Hepatocyte (in vitro differentiated cells): ENCODE measurements around the gene TRABD. TPM values are rescaled to one million over a fixed set of nuclear protein-coding genes. Genes with fewer than 3 reads are reported as not detected.

Source experiments
- DNase-seq: peaks from one replicate; pipeline ENCODE4 v3.0.0-alpha.2; 2016; ENCODE audit warnings: low spot score
- H2AFZ ChIP-seq: fragments of 200-600 bp; sonication (generic); 2 replicates; pipeline ENCODE4 v1.6.0; 2016; ENCODE audit warnings: antibody characterized with exemption, mild to moderate bottlenecking
- H3K27ac ChIP-seq: fragments of 200-600 bp; sonication (generic); 2 replicates; pipeline ENCODE4 v1.5.1; 2016; ENCODE audit warnings: mild to moderate bottlenecking
- H3K27me3 ChIP-seq: fragments of 200-600 bp; sonication (generic); 2 replicates; pipeline ENCODE4 v1.6.1; 2016
- H3K36me3 ChIP-seq: fragments of 200-600 bp; sonication (generic); replicated peaks from 2 replicates; pipeline ENCODE4 v1.5.1; 2016; ENCODE audit warnings: low read depth; ENCODE audit not compliant: insufficient read depth
- H3K4me1 ChIP-seq: fragments of 200-600 bp; sonication (generic); 2 replicates; pipeline ENCODE4 v1.5.1; 2016; ENCODE audit warnings: mild to moderate bottlenecking, moderate library complexity; ENCODE audit not compliant: insufficient read depth
- H3K4me2 ChIP-seq: fragments of 200-600 bp; sonication (generic); 2 replicates; pipeline ENCODE4 v1.6.0; 2016
- H3K4me3 ChIP-seq: fragments of 200-600 bp; sonication (generic); 2 replicates; pipeline ENCODE4 v1.5.1; 2016; ENCODE audit warnings: mild to moderate bottlenecking
- H3K79me2 ChIP-seq: fragments of 200-600 bp; sonication (generic); 2 replicates; pipeline ENCODE4 v1.6.0; 2017; ENCODE audit warnings: mild to moderate bottlenecking
- H3K9me2 ChIP-seq: fragments of 200-600 bp; sonication (generic); replicated peaks from 2 replicates; pipeline ENCODE4 v1.6.0; 2017; ENCODE audit warnings: mild to moderate bottlenecking; ENCODE audit not compliant: insufficient read depth
- H3K9me3 ChIP-seq: fragments of 200-600 bp; sonication (generic); 2 replicates; pipeline ENCODE4 v1.5.1; 2016; ENCODE audit warnings: low read depth, mild to moderate bottlenecking
- H4K20me1 ChIP-seq: fragments of 200-600 bp; sonication (generic); 2 replicates; pipeline ENCODE4 v1.6.0; 2016; ENCODE audit warnings: mild to moderate bottlenecking; ENCODE audit not compliant: insufficient read depth, poor library complexity, severe bottlenecking
- EZH2 ChIP-seq: fragments of 200-600 bp; sonication (generic); IDR thresholded peaks from 2 replicates; pipeline ENCODE4 v1.6.1; 2016; ENCODE audit warnings: antibody characterized with exemption, mild to moderate bottlenecking, borderline replicate concordance
- EZH2phosphoT487 ChIP-seq: fragments of 200-600 bp; sonication (generic); IDR thresholded peaks from one replicate; pipeline ENCODE4 v1.6.1; 2018; ENCODE audit warnings: antibody characterized with exemption, mild to moderate bottlenecking, low read depth, moderate library complexity; ENCODE audit not compliant: unreplicated experiment, severe bottlenecking
- WGBS: methylation state at CpG from one replicate; pipeline ENCODE4 v1.1.6; 2016; ENCODE audit warnings: low lambda C conversion rate; ENCODE audit errors: missing lambda C conversion rate; 5-methylcytosine and 5-hydroxymethylcytosine counted together
- polyA plus RNA-seq: library from polyadenylated mRNA; unstranded; fragments of >200 nt; fragmentation: Nextera tagmentation; extraction: Ambion mirVana; gene quantifications from 2 replicates; pipeline ENCODE4 v1.2.1, GENCODE V29; 2016
- total RNA-seq: library from RNA; depleted of rRNA; stranded (reverse); fragments of >200 nt; gene quantifications from 2 replicates; pipeline ENCODE4 v1.2.3, GENCODE V29; 2014
- TF ChIP-seq, protein P1 (sequence below): fragments of 200-600 bp; sonication (generic); IDR thresholded peaks from 2 replicates; pipeline ENCODE4 v1.5.1; 2016; ENCODE audit warnings: antibody characterized with exemption, mild to moderate bottlenecking; ENCODE audit not compliant: poor library complexity

The TRABD gene
- total and polyA plus RNA-seq, 2 experiments from 2014 or later = 25.9 to 62.3 TPM

- no peaks in the 10 kb centered on the region for H3K9me2 ChIP-seq
- H2AFZ ChIP-seq = no peak overlapping the region
- no peaks in the 10 kb centered on the region for H3K27me3 ChIP-seq
- H3K4me1 ChIP-seq = no peaks in the 10 kb centered on the region
- H3K9me3 ChIP-seq = no peaks in the 10 kb centered on the region
- H3K36me3 ChIP-seq = no peaks in the 10 kb centered on the region
- TF ChIP-seq, protein P1, sequence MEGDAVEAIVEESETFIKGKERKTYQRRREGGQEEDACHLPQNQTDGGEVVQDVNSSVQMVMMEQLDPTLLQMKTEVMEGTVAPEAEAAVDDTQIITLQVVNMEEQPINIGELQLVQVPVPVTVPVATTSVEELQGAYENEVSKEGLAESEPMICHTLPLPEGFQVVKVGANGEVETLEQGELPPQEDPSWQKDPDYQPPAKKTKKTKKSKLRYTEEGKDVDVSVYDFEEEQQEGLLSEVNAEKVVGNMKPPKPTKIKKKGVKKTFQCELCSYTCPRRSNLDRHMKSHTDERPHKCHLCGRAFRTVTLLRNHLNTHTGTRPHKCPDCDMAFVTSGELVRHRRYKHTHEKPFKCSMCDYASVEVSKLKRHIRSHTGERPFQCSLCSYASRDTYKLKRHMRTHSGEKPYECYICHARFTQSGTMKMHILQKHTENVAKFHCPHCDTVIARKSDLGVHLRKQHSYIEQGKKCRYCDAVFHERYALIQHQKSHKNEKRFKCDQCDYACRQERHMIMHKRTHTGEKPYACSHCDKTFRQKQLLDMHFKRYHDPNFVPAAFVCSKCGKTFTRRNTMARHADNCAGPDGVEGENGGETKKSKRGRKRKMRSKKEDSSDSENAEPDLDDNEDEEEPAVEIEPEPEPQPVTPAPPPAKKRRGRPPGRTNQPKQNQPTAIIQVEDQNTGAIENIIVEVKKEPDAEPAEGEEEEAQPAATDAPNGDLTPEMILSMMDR = no peak
- no peak for TF ChIP-seq EZH2phosphoT487
- TF ChIP-seq EZH2 = no peak
- 90% methylated on average over 39 of the region's 43 CpGs for WGBS
- H3K4me2 ChIP-seq = no peak overlapping the region
- no peak for DNase-seq
- H4K20me1 ChIP-seq = peaks cover 15% of the 10 kb centered on the region
- H3K4me3 ChIP-seq = no peak overlapping the region
- peaks cover 11% of the 10 kb centered on the region for H3K79me2 ChIP-seq
- no peak overlapping the region for H3K27ac ChIP-seq
Observed at GRCh38 chr22:50218153-50218995, 32.7 kb downstream of the TRABD start.

DNA sequence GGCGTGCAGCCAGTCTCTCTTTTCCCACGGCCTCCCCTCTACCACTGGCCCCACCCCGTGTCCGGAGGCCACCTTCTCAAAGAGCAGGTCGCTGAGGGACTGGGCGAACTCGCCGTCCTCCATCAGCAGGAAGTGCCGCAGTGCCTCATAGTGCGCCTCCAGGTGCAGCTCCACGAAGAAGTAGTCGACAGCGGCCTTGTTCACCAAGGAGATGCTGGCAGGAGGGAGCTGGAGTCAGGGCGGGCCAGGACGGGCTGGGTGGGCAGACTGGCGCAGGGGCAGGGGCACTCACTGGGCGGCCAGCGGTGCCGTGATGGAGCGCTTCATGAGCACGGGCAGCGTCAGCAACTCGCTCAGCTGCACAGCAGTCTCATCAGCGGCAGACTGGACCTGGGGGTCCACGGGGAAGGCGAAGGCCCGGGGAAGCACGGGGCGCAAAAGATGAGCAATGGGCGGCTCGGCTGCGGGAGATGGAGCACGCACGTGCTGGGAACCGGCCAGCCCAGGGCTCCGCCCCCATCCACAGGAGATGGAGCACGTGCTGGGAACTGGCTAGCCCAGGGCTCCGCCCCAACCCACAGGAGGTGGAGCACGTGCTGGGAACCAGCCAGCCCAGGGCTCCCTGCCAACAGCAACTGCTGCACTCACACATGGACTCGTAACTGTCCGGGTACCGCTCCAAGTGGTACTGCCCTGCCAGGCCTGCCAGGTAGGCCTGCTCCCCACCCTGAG, 33.4 kb downstream of the TRABD start:
- 83% methylated on average over 42 of the region's 42 CpGs for WGBS
- H3K27ac ChIP-seq = no peak overlapping the region

GRCh38 chr22:50219800-50220602, 34.3 kb downstream of the TRABD start:
- Histone ChIP-seq H3K27me3 (no peaks in the 10 kb centered on the region), H3K9me3 (no peaks in the 10 kb centered on the region), H4K20me1 (peaks cover 3% of the 10 kb centered on the region), H3K36me3 (no peaks in the 10 kb centered on the region), H3K9me2 (no peaks in the 10 kb centered on the region), H3K4me2 (no peak overlapping the region), H2AFZ (no peak overlapping the region), H3K27ac (no peak overlapping the region), H3K79me2 (no peaks in the 10 kb centered on the region), H3K4me1 (no peaks in the 10 kb centered on the region), H3K4me3 (no peak overlapping the region)
- WGBS = 96% methylated on average over 24 of the region's 25 CpGs
- no peak for DNase-seq
- TF ChIP-seq, protein P1 = no peak
- no peak for TF ChIP-seq EZH2phosphoT487
- TF ChIP-seq EZH2 = no peak

More for the DNA sequence above, 33.4 kb downstream of the TRABD start:
- Histone ChIP-seq H3K9me3 (no peaks in the 10 kb centered on the region), H2AFZ (no peak overlapping the region), H3K27me3 (no peaks in the 10 kb centered on the region), H3K4me3 (no peak overlapping the region), H3K4me1 (no peaks in the 10 kb centered on the region), H3K4me2 (no peak overlapping the region), H3K79me2 (peaks cover 3% of the 10 kb centered on the region), H3K9me2 (no peaks in the 10 kb centered on the region), H4K20me1 (peaks cover 10% of the 10 kb centered on the region), H3K36me3 (no peaks in the 10 kb centered on the region)
- TF ChIP-seq EZH2phosphoT487 = no peak
- TF ChIP-seq, protein P1 = no peak
- TF ChIP-seq EZH2 = no peak
- peak; percentile 83 for DNase-seq
